NCI-H748 (cell line): ENCODE results near the gene AKT3.

Experiments used
- DNase-seq: peaks from one replicate; lab custom pipeline; 2025; ENCODE audit not compliant: unreplicated experiment; lab: John Stamatoyannopoulos, UW

The AKT3 gene

DNA sequence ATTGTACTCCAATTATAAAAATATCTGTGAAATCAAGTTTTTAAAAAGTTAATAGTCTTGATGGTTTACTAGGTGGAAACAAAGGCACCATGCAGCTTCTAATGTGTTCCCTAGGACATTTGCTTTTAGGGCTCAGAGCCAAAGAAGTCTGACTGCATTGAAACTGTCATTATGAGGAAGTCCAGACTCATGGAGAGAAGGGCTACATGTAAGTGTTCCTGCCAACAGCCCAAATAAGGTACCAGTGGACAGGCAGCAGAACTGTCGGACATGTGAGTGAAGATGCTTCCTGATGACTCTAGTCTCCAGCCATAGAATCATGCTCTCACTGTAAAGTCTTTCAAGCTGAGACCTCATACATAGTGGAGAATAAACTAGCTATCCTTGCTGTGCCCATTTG, 287.6 kb downstream of the AKT3 start:
- no peak for DNase-seq

DNA sequence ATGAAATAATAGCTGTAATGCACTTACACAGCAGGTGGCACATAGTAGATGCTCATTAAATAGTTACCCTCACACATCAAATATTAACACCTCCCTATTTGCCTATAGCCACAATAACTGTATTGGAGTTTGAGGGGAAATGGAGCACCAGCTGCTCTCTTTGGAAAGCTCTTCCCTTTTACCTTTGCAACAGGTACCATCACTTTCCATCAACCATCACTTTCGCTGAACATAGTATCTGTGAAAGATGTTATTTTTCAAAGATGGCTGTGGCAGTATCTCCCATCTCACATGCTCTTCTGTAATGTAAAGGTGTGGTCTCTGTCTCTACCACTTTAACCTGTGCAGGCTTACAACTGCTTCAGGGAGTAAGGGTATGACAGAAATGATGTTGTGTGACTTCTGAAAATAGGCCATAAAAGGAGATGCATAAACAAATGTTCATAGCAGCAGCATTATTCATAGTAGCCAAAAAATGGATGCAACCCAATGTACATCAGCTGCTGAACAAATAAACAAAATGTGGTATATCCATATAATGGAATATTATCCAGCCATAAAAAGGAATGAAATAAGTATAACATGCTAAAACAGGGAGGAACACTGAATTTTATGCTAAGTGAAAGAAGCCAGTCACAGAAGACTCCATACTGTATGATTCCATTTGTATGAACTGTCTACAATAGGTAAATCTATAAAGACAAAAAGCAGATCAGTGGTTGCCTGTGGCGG, 288.3 kb downstream of the AKT3 start:
- DNase-seq: no peak

DNA sequence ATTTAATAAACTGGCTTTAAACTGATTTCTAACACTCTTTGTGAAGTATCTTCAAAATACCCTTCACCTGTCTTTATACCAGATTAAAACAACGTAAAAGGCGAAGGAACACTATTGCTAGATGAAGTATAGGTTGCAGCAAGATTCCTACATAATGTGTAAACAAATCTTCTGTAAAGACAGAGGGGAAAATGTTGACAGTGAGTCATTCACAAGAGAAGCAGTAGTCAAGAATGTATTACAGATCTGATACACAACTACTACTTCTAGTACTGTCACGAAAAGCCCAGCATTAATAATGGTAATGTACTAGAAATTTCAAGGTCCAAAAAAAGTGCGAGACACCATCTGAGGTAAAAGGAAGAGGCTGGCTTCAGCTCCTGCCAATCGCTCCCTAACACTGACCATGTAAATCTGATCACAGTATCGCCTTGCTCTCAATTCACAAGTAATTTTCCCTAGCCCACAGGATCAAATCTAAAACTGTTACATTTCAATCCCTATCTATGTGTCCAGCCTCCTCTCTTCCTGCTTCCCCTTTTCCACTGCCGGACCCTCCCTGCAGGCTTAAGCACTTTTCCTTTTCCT, 290.4 kb downstream of the AKT3 start:
- DNase-seq: no peak

DNA sequence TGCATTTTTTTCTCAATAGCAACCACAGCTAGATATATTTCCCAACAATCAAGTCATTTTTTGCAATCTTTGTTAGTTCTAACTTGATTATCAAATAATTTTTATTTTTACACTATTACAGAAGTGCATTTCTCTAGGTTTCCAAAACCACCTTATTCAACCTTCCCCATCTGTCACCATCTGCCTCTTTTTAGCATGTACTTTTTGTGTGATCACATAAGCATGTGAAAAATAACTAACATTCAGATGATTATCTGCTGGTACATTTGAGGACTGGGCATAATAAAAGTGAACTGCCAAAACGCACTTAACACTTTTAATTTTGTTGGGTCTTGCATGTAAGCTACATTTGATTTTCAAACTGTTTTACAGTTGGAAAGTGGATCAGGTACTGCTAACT, 291.5 kb downstream of the AKT3 start:
- peak; percentile 3 for DNase-seq

DNA sequence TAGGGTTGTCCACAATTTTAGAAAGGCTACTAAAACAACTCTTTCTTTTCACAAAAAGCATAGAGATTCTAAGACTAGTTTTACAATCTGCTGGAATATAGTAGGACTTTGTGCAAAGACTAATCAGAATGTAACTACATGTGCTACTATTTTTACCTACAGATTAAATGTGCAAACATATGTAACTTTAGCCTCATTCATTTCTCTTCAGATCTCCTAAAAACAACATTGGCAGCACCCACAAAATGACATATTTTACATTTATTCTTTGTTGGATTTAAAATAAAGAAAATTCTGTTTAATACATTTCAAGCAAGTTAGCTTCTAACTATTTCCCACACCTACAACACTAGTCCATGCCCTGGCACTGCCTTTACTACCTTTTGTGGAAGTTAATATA, 292.2 kb downstream of the AKT3 start:
- no peak for DNase-seq

DNA sequence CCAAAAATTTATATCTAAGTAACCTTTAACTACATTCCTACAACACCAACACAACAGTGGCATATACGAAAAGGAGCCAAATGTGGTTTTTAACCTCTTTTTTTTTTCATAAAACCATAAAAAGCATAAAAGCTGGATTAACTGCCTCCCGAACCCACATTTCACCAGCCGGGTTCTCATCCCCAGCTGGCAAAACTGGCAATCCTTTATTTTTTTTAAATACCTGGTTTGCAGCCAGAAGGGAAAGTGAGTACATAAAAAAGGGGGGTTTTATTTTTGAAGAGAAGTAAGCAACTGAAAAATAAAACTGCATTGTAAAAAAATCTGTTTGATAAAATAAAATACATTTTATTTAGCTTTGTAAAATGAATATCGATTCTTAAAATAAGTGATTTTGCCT, 295.4 kb downstream of the AKT3 start:
- peak; percentile 9 for DNase-seq

DNA sequence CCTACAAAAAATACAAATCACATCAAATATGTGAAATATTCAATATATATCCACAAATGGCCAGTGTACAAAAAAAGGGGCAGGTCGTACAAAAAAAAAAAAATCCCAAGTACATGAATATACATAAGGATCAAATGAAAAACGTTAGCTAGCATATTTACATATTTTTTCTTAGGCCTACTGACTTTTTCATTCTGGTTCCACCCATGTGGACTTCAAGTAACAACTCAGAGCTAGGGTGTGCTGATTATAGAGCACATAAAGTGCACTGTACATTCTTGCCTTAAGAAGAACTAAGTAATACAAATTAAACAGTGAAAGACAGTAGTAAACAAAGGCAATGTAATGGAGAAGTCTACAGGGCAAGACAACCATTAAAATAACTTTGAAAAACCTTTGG, 297.0 kb downstream of the AKT3 start:
- no peak for DNase-seq

DNA sequence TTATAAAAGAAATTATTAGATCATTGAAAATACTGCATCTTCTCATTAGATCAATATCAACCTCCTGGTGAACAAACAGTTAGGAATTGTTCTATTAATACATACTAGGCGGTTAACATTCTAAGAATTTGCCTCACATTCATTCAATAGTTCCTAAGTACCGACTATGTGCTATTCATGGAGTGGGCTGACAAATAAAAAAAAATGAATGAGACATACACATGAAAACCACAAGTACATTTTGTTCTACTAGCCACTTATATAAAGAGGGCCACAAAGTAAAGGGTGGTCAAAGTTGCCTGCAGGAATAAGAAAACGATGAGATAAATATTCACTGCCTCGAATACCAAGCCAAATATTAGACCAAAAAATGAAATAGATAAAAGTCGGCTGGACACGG, 299.8 kb downstream of the AKT3 start:
- no peak for DNase-seq

DNA sequence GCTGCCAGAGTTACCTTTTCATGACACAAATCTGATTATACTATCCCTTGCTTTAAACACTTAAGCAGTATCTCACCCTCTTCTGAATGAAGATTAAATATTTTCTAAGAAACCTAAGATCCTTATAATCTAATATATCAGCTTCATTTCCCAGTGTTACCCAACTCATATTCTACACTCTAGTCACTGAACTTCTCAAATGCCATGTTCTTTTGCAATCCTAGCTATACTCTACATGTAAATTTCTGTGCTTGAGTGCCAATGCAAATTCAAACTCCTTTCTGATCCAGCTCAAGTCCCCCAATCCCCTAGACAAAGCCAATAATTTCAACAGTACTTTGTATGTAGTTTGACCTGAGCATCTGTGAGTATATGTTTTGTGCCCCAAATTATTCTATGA, 300.3 kb downstream of the AKT3 start:
- no peak for DNase-seq

DNA sequence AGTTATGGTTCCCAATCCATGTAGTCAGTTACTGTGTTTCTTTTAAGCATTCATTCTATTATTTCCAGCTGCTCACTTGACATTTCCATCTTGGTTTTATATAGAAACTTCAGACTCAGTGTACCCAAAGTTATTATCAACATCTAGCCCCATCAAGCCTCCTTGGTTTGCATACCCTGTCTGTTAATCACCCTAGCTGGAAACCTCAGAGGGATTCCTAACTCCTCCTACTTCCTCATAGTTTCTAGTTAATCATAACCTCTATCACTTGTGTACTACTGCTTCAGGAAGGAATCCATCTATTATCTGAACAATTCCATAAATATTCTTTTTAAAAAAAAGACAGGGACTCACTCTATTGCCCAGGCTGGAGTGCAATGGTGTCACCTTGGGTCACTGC, 300.9 kb downstream of the AKT3 start:
- no peak for DNase-seq

DNA sequence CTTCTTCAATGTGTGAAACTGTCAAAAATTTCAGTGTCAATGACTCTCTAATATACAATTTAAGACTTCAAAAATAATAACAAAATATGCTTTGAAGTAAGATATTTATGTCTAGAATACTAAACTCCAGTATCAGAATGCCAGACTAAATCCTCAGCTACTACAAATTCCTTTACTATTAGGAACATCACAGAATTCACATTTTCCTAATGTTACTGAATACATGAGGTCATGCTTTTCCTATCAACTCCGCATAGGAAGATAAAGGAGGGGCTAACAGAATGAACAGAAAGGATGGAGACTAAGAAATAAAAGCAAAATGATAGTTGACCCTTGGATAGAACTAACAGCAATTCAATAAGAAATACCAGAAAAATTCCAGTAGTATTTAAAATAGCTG, 301.5 kb downstream of the AKT3 start:
- DNase-seq: no peak

DNA sequence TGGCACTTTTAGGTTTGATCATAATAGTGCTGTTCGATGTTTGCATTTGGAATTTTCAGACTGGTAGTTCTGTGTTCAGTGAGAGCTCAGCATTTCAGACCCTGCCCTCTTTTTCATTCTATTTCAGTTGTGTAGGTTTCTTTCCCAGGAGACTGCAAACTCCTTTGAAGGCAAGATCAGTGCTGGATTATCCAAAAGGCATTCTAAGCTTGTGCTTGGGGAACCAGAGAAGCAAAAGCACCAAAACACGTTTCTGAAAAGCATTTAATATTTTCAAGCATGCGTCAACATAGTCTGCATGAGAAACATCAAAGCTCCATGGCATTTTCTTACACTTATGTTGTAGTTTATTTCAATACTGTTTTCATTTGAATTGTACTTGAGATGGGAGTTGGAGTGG, 302.2 kb downstream of the AKT3 start:
- no peak for DNase-seq

DNA sequence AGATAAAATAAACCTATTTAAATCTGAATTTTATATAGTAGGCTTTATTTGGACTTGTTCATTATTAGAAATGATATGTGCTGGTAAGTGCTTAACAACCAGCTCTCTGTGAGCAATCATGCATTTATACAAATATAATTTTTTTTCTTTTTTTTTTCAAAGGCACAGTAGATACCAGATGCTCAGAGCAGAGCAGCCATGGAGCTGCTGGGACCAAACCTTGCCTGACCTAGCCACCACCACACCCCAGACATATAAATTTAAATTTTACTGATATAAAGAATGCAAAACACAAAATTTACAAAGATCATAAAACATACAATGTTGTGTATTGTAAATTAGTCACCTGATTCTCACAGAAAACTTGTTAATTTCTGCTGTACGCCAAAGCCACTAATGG, 303.6 kb downstream of the AKT3 start:
- DNase-seq: no peak

DNA sequence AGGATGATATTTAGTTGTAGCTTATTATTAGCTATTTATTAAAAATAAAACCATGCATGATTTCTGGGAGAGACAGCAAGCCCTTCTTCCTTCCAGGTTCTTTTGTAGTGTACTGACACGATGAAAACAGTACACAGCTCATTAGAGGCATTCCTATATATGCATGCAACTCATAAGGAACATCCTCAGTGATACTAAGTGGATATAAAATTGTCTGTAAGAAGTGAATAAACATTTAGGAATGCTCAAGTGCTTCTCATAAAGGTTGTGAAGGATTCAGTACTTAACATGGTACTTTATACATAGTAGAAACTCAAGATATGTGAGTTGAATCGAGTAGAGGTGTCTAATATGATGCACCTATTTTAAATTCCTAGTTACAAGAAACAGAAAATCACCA, 306.5 kb downstream of the AKT3 start:
- DNase-seq: no peak

DNA sequence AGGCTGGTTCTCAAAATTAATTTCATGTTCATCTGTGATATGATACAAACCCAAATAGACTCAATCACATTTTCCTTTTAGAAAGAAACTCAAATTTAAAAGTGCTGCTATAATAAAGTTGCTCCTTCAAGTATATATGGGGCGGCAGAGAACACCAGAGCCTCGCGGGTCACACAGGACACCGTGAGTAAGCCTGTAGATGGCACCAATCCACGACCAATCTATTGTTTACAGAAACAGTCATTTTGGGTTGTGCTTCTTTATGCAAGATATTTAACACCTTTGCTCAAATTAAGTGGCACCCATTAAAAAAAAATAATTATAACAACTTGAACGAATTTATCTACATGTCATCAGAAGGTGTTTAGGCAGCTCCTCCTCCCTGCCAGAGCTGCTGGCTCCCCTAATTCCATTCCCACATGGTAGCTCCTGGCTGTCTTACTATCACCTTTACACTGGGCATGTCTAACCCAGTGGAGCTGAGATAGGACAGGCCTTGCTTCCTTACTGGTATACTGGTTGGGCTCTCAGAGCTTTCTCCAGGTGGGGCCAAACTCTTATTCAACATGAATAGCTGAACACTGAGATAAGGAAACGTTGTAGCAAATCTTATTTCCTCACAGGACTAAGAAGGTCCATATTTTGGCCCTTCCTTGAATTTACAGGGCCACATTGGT, 307.2 kb downstream of the AKT3 start:
- no peak for DNase-seq

DNA sequence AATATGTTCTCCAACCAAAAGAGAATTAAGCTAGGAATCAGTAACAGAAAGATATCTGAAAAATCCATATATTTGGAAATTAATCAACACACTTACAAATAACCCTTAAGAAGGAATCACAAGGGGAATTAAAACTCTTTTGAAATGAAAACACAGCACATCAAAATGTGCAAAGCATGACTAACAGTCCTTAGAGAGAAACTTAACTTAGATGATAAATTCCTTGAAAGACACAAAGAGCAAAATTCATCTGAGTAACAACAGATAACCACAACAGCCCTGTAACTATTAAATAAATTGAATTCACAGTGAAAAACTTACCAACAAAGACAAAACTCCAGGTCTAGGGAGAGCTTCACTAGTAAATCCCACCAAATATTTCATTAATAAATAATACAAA, 310.4 kb downstream of the AKT3 start:
- DNase-seq: no peak

DNA sequence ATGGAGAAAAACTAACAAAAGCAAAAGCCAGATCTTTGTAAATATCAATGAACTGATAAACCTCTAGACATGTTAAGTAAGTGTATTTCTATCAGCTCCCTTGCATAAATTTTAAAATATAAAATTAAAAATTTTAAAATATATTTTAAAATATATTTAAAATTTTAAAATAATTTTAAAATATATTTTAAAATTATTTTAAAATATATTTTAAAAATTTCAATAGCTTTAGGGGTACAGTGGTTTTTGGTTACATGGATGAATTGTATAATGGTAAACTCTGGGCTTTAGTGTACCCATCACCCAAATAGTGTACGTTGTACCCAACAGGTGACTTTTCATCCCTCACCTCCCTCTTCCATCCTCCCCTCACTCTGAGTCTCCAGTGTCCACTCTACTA, 315.0 kb downstream of the AKT3 start:
- no peak for DNase-seq

DNA sequence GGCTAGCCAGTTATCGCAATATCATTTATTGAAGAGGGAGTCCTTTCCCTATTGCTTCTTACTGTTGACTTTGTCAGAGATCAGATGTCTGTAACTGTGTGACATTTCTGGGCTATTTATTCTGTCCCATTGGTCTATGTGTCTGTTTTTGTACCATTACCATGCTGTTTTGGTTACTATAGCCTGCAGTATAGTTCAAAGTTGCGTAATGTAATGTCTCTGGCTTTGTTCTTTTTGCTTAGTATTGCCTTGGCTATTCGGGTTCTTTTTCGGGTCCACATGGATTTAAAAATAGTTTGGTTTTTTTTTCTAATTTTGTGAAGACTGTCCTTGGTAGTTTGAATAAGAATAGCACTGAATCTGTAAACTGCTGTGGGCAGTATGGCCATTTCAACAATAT, 320.5 kb downstream of the AKT3 start:
- no peak for DNase-seq

DNA sequence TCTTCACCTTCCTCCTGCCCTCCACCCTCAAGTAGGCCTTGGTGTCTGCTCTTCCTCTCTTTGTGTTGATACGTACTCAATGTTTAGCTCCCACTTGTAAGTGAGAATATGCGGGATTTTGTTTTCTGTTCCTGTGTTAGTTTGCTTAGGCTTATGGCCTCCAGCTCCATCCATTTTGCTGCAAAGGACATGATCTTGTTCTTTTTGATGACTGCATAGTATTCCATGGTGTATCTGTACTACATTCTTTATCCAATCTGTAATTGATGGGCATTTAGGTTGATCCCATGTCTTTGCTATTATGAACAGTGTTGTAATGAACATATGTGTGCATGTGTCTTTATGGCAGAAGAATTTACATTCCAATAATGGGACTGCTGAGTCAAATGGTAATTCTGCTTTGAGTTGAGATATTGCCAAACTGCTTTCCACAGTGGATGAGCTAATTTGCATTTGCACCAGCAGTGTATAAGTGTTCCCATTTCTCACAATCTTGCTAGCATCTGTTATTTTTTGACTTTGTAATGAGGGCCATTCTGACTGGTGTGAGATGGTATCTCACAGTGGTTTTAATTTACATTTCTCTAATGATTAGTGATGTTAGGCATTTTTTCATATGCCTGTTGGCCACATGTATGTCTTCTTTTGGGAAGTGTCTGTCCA, 321.5 kb downstream of the AKT3 start:
- DNase-seq: no peak

DNA sequence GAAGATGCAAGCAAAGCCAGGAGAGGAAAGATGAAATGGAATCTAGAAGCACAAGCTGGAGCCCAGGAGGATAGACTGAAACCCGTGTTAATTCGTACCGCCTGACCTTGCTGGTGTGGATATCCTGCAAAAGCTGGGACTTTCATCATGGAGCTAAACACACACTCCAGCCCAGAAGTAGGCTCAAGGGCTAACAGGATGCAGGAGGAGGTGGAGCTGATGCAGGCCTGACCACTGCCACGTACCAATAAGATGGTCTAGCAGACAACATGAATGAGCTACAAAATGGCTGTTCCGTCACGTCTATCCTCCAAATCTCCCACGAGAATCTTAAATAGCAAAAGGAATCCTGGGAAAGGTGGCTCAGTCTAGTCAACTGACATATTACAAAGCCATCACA, 323.9 kb downstream of the AKT3 start:
- no peak for DNase-seq

DNA sequence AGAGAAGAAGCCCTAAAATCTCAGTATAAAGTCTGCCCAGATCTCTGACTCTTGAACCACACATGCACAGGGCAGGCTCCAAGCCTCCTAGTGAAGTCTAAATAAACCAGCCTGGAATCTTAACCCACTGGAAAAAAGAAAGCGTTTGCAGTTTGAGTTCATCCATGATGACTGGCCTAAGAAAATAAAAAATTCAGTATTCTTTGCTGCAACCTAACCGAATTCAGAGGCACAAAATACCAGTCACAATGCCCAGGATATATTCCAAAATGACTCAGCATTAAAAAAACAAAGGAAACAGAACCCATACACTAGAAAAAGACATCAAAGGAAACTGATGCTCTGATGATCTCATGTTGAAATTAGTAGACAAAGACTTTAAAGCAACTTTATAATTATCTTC, 325.0 kb downstream of the AKT3 start:
- no peak for DNase-seq

DNA sequence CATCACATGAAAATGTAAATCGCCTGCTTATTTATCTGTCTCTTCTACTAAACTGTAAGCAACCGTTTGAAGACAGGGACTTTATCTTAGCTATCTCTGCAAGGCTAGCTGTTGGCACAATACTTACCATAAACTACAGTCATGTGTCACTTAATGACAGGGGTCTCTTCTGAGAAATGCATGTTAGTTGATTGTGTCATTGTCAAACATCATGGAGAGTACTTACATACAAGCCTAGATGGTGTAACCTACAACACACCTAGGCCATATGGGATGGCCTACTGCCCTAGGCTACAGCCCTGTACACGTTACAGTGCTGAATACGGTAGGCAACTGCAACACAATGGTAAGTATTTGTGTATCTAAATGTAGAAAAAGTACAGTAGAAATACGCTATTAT, 326.3 kb downstream of the AKT3 start:
- DNase-seq: no peak
